GM12892 (cell line): ENCODE results near the gene ZBTB1.

Source experiments
- POLR2A ChIP-seq: IDR thresholded peaks from 2 replicates; pipeline ENCODE4 v1.6.1; 2011; ENCODE audit warnings: low read depth, low read length, control low read depth
- TAF1 ChIP-seq: IDR thresholded peaks from 2 replicates; pipeline ENCODE4 v1.6.1; 2011; ENCODE audit warnings: low read depth, mild to moderate bottlenecking, control low read depth, low read length, borderline replicate concordance

GRCh38 chr14:64541972-64542835, 37.6 kb downstream of the ZBTB1 start:
- TF ChIP-seq POLR2A (no peak), TAF1 (no peak)
